GM21723 (cell line): ENCODE data around the gene MRPL53.
"Not testable (repeated sequence)": the region's sequence is repeated elsewhere in the genome, so short reads cannot be mapped to it uniquely, and the experiment has no call there.

Experiments
- ATAC-seq: cut with Tn5 transposase; IDR thresholded peaks from one replicate; pipeline ENCODE4 v1.9.1; 2021; ENCODE audit warnings: mild to moderate bottlenecking, moderate library complexity; ENCODE audit not compliant: unreplicated experiment

Gene MRPL53

DNA sequence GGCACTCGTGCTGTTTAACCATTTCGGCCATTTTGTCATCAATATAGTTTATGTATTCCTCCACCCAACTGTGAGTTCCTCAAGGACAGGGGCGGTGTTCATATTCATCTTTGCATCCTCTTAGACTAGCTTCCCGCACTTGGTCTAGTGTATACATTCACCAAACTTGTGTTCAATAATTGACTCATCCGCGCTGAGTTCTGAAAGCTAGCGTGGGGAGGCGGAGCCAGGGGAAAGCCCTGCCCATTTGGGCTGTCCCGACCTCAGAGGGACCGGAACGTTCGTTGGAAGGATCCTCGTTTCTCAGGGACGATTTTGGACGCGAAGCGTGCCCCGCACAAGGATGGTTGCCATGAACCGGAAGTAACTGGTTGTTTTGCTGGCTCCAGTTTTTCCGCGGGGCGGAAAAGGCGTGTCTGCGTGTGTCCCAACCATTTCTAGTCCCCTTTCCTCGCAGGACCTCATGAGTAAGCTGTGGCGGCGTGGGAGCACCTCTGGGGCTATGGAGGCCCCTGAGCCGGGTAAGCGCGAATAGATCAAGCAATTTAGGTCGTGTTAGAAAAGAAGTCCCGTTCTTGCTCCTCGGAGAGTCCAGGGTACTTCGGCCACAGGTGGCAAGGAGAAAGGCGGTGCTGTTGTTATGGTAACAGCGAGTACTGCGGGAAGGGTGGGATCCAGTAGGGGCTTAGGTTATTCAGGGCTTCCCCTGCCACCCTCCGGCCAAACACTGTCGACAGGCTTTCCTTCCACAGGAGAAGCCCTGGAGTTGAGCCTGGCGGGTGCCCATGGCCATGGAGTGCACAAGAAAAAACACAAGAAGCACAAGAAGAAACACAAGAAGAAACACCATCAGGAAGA, 17.6 kb downstream of the MRPL53 start, which contains the start of gene INO80B:
TSS of gene INO80B (plus strand) at position 434 of the 858 bp plus-strand sequence. CDS start at position 464, 30 bp downstream.
- ATAC-seq = peak; percentile 42

- no peak for ATAC-seq
Measured at GRCh38 chr2:74450570-74451190, 21.8 kb downstream of the MRPL53 start.

DNA sequence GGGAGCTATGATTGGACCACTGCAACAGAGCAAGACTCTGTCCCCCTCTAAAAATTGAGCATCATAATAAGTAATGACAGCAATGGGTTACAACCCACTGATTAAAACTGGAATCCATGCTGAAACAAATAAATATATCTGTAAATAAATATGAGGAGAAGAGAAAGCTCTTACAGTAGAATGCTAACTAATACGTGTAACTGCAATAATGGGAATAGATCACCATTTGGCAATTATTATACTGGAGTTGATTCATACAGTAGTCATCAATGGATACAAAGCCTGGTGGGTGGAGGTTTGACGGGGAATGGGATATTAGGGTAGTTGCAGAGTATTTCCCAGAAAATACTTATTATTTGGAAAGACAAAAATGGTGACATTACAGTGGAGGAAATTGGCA, 23.7 kb downstream of the MRPL53 start:
- ATAC-seq = no peak

DNA sequence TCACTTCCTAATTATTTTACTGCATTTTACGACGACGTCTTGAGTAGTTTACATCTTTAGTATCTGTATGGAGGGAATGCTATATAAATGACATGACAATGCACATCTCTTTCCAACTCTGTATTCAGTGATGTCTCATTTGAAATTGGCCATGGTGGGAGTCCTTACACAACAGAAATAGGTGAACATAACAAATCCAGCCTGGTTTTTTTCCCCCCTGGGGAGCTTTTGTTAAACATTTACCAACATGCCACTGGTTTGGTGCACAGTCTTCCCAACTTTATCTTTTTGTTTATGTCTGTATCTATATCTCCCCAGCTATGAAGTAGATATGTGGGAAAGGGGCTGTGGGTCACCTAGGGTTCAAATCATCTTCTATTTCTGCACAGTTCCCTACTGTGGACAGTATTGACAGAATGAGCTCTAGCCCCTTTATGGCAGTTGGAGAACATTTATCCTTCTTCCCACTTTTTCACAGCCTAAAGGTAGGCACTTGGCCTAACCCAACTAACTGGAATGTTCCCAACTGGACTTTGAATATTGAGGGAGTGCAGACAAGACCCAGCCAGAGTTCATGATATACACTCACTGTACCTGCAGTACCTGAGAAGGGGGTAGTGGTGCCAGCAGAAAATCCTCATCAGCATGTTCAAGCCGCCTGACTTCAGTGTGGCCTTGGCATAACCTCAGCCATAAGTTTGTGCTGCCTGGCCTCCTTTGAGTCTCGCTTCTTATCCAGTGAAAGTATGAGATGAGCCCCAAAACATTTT, 25.1 kb downstream of the MRPL53 start:
- ATAC-seq = no peak

DNA sequence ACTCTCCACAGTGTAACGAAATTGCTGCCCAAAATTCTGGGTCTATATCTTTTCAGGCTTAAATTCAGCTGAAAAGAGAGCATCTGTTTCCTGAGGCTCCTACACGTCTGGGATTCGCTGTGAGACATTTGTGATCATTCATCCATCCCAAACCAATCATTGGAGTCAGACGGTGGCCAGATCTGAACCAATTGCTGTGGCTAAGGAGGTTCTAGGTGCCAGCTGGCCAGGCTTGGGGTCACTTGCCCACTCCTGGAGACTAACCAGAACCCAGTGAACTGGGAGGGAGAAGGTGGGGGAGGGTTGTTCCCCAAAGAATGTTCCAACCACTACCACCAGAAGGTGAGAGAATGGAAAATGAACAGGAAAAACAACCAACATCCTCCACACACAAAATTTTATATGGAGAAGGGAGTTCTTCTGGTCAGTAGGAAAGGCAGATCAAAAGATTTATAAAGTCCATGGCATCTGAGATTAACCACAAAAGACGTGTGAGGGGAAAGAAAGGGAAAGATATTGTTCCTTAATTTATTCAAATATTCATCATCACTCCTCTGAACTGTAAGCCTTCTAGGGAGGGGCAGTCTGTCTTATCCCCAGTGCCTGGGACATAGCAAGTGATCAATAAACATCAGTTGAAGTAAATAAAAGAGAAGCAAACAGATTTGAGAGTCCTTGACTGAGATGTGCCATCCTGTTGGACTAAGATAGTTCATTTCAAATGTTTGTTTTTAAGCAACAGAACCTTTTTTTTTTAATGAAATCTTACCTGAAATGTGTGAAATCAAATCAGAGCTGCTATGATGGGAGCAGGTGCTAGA, 27.8 kb downstream of the MRPL53 start:
- ATAC-seq = no peak

GRCh38 chr2:74442483-74443297, 29.8 kb downstream of the MRPL53 start:
- ATAC-seq = not testable (repeated sequence)

DNA sequence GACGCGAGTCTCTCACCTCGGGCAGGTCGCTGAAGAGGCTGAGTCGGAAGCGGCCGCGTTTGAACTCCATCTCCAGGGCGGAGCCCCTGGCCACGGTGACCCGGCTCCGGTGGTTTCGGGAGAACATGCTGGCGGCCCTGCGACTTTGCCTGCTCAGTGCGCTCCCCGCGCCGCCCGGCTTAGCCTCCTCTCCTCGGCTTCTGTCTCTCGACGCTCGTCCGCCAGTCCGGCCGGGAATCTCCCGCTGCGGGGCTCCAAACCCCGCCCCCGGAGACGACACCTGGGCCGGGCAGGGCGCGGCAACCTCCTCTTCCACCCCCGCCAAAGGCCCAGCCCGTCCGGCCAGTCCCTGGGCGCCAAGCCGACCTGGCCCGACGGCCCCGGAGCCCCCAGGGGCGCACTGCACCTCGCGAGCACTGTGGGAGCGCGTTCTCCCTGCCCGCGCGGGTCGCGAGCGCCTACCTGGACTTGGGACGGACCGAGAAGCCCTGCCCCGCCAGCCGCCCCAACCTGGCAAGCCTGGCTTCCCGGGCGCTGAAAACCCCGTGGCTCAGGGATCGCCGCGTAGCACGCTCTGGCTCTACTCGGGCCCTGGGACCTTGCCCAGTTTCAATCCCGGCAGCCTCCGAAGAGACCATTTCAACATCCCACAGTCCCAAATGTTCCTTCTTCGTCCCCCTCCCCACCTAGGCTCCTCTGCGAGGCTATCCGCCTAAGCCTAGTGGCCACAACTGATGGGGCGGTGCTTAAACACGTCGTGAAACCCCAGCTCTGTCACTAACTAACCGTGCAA, 30.6 kb downstream of the MRPL53 start, which contains the start of gene RTKN:
TSS of gene RTKN (minus strand) at position 248 of the 793 bp plus-strand sequence. CDS start at position 127, 121 bp downstream.
- peak; percentile 33 for ATAC-seq

DNA sequence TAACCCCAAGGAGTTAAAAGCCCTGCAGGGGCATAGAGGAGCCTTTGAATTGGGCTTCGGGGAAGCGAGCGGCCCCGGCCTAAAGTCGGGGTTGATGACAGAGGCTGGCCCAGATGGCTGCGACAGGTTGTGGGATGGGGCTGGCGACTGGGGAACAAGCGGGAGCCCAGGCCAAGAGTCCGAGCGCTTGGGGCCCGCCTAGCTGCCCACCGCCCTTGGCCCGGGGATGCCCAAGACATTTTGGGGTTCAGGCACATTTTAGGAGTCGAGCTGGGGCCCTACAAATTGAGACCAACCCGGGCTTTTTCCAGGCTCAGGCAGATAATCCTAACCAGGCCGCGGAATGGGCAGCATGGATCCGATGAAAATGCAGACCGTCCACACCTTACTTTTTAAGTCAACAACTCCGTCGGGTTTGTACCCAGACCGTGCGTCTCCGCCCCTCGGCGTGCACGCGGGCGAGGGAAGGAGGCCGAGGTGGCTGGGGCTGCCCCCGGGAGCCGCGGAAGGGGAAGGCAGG, 31.2 kb downstream of the MRPL53 start:
- no peak for ATAC-seq

DNA sequence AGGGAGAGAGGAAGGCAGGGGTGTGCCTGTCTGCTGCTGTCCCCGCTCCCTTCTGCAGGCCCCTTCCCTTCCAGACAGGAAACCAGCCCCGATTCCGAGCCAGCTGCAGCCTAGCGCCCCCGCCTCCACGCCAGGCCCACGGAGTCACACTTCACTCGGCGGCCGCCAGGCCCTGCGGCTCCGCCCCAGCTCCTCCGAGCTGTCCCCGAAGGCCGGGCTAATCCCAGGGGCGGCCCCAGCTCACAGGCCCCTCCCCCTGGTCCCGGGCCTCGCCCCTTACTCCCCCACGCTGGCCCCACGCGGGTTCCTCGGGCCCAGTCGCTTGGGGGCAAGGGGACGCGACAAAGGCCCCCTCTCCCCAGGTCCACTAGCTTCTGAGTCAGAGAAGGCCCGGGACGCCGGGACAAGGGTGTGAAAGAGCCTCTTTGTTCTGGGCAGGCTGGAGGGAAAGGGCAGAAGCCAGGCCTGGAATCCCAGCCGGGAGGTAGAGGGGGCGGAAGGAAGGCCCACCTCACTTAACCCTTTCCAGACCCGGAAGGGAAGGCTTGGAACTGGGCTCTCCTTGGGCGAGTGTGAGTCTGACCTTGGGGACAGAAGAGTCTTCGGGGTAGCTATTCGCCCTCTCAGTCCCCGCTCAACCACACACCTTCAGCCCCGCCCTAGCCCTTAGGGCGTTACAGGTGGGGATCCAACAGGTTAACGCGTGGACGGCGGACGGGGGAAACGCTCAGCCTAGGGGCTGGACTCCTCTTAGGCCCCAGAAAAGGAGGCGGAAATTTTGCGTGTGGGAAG, 31.9 kb downstream of the MRPL53 start:
- peak; percentile 92 for ATAC-seq

DNA sequence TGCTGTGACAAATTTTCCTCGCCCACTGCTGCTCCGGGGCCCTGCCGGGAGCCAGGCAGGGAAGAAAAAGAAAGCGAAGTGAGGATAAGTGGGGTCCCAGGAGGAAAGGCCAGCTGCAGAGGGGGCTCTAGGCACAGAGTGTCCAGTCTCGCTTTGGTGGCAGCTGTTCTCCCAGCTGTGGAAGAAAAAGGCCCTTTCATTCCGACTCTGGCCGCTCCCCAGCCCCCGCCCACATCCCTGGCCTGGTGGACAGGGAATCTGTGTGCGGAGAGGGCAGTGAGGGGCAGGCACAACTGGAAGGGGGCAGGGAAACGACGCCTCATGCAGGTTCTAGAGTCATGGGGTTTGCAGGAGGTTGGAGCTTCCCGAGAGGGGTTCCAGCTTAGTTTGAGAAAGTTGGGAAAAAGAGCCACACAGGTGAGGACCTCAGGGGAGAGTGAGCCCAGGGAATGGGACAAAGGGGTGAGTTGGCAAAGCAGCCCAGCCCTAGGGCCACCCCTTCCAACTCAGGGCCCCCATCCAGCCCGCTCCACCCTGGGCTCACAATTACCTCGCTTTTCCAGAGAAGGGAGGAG, 32.6 kb downstream of the MRPL53 start:
- no peak for ATAC-seq

- no peak for ATAC-seq
Measured at GRCh38 chr2:74439373-74439772, 33.1 kb downstream of the MRPL53 start.

DNA sequence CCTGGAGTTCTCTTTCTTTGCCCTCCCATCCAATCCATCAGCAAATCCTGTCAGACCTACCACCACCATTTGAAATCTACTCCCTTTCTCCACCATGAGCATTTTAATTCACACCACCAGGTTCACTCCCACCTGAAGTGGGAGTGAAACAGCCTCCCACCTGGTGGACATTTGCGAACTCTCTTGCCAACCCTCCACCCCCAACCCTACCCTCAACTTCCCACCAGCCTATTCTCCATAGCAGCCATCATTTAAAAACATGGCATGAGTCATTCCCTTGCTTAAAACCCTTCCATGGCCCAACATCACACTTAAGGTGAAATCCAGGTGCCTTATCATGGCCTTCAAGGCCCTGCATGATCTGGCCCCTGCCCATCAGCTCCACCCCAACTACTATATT, 34.2 kb downstream of the MRPL53 start:
- ATAC-seq = no peak

DNA sequence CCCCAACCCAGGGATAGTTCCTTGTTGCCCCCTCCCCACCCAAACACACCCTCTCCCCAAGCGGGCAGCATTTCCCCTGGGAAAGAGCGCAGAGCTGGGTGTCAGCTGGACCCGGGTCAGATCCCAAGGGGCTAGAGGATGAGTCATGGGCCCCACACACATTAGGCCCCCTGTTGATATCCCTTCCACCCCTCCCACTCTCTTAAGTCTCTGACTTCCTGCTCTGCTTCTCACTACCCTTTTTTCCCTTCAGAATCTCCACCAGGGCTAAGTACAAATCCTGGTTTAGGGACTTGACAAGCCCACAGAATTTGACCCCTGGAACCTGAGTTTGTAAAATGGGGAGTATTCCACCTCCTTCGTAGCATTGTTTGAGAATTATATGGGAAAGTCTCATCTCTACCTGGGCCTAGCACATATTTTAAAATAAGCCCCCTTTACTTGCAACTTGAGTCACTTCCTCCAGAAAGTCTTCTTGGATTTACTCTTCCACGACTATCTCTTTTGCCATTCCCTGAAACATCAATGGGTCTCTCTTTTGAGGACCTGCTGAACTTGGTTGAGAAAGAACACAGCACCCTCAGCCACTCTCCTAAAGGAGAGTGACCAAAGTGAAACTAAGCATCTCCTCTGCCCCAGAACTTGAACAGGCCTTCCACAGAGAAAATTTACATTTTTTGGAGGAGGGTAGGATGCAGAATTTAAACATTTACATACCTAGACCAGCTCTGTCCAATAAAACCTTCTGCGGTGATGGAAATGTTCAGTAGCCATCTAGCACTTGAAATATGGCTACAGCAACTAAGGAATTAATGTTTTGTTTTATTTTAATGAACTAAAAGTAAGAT, 35.4 kb downstream of the MRPL53 start:
- ATAC-seq = no peak

DNA sequence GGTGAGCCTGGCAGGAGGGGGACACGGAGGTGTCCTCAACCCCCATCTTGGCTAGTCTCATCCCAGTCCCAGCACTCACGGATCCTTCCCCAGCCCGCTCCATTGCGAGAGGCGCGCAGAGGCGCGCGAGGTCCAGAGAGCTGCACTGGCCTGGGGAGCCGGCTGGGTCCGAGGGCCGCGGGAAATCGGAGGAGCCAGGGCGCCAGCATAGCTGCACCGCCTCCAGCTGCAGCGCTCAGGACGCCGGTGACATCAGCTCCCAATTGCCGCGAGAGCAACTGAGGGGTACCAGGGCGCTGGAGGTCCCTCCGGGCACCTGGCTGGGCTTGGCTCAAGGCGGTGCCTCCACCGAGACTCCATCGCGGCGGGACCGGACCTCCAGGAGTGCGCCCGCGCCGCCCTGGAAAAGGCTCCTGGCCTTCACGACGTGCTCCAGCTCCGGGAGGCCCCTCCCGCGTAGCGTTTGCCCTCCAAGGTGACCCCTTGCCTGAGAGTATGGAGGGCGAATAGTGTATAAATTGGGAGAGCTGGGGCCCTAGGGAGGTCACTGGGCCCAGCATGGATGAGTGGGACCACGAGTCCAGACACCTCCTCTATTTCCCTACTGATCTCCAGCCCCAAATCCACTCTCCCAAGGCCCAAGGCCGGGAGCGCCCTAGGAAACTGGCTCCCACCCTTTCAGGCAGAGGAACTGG, 36.2 kb downstream of the MRPL53 start:
- no peak for ATAC-seq

- ATAC-seq = no peak
Measured at GRCh38 chr2:74430502-74430901, 42.0 kb downstream of the MRPL53 start.
